Fibroblast of villous mesenchyme (primary cell): ENCODE data around the gene MRPS11. TPM values are rescaled to one million over a fixed set of nuclear protein-coding genes. Genes with fewer than 3 reads are reported as not detected.

ENCODE experiments used
- DNase-seq: peaks from one replicate; pipeline ENCODE4 v3.0.0-alpha.2; 2010; ENCODE audit warnings: low read depth
- H3K4me3 ChIP-seq: 2 replicates; pipeline ENCODE4 v1.5.1; 2011; ENCODE audit warnings: low read depth, mild to moderate bottlenecking, low read length
- CTCF ChIP-seq: IDR thresholded peaks from 2 replicates; pipeline ENCODE4 v1.5.1; 2012; ENCODE audit warnings: low read depth, mild to moderate bottlenecking, low read length; ENCODE audit not compliant: insufficient read depth
- total RNA-seq: library from RNA; depleted of rRNA; stranded (reverse); fragments of >200 nt; gene quantifications from 2 replicates; pipeline ENCODE4 v1.2.3, GENCODE V29; 2012

MRPS11 gene
- total RNA-seq, 1 donor, result 22.0 TPM

- H3K4me3 ChIP-seq, result no peak overlapping the region
- TF ChIP-seq CTCF, result no peak
- DNase-seq, result no peak
Observed at GRCh38 chr15:88489321-88489720, 21.8 kb downstream of the MRPS11 start.

GRCh38 chr15:88490036-88490435 lies 22.5 kb downstream of the MRPS11 start:
- TF ChIP-seq CTCF, result no peak
- H3K4me3 ChIP-seq, result no peak overlapping the region
- DNase-seq, result no peak

- DNase-seq, result no peak
- H3K4me3 ChIP-seq, result no peak overlapping the region
- no peak for TF ChIP-seq CTCF
Observed at GRCh38 chr15:88491158-88491557, 23.6 kb downstream of the MRPS11 start.

GRCh38 chr15:88493844-88494243 lies 26.3 kb downstream of the MRPS11 start:
- TF ChIP-seq CTCF, result no peak
- no peak overlapping the region for H3K4me3 ChIP-seq
- DNase-seq, result no peak

GRCh38 chr15:88497109-88497765 lies 29.7 kb downstream of the MRPS11 start:
- no peak overlapping the region for H3K4me3 ChIP-seq
- TF ChIP-seq CTCF, result no peak
- no peak for DNase-seq

GRCh38 chr15:88498996-88499395 lies 31.5 kb downstream of the MRPS11 start:
- no peak for TF ChIP-seq CTCF
- H3K4me3 ChIP-seq, result no peak overlapping the region
- no peak for DNase-seq

- no peak for TF ChIP-seq CTCF
- H3K4me3 ChIP-seq, result no peak overlapping the region
- no peak for DNase-seq
Observed at GRCh38 chr15:88504445-88504844, 36.9 kb downstream of the MRPS11 start.
